Measurements from ENCODE around the gene TICRR.

The TICRR gene

DNA sequence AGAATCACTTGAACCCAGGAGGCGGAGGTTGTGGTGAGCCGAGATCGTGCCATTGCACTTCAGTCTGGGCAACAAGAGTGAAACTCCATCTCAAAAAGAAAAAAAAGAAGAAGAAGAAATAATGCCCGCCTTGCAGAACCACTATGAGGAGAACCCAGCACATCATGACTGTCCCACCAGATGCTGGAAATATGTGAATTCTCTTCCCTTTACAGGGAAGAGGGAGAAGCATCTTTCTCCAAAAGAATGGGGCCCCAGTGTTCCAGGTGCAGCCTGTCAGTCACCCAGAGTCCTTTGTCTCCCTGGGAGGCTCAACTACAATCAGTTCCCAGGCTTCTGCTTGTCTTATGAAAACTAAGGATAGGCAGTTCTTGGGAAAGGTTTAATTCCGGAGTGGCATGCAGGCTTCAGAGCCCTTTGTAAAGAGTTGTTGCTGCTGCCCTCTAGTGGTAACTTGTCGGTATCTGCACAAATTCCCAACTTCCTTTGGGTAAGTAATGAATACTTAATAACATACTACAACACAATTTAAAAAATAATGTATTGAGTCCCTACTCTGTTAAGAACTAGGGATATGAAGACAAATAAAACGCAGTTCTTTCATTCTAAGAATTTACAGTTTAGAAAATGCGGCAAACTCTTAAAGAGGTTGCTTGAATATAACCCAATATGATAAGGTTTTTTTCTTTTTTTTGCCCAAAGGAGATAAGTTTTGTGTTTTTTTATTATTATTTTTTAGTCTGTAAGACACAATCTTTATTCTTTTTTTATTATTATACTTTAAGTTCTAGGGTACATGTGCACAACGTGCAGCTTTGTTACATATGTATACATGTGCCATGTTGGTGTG lies 18.6 kb upstream of the TICRR start:
- TF ChIP-seq, protein P1, sequence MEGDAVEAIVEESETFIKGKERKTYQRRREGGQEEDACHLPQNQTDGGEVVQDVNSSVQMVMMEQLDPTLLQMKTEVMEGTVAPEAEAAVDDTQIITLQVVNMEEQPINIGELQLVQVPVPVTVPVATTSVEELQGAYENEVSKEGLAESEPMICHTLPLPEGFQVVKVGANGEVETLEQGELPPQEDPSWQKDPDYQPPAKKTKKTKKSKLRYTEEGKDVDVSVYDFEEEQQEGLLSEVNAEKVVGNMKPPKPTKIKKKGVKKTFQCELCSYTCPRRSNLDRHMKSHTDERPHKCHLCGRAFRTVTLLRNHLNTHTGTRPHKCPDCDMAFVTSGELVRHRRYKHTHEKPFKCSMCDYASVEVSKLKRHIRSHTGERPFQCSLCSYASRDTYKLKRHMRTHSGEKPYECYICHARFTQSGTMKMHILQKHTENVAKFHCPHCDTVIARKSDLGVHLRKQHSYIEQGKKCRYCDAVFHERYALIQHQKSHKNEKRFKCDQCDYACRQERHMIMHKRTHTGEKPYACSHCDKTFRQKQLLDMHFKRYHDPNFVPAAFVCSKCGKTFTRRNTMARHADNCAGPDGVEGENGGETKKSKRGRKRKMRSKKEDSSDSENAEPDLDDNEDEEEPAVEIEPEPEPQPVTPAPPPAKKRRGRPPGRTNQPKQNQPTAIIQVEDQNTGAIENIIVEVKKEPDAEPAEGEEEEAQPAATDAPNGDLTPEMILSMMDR (IDR thresholded peaks at IDR 0.05): peak; percentile 78

DNA sequence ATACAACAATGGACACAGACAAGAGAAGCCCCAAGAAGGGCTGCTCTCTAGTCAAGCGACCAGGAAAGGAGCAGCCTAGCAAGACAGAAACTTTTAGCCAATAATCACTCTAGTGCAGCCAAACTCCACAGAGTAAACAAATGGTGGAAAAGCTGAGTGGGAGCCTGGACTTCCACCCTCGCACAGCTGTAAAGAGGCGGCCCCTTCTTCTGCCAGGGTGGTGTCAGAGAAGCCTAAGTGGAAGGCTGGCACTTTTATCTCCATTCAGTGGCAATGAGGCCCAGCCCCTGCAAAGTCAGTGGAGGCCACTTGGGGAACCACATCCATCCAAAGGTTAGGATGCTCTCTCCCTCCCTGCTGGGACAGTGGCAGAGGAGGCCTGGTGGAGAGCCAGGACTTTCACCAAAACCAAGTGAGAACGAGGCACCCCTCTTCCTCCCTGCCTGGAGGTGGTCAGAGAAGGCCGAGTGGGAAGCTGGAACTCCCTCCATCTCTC lies 15.5 kb upstream of the TICRR start:
- TF ChIP-seq, protein P1 (IDR thresholded peaks at IDR 0.05): no peak

DNA sequence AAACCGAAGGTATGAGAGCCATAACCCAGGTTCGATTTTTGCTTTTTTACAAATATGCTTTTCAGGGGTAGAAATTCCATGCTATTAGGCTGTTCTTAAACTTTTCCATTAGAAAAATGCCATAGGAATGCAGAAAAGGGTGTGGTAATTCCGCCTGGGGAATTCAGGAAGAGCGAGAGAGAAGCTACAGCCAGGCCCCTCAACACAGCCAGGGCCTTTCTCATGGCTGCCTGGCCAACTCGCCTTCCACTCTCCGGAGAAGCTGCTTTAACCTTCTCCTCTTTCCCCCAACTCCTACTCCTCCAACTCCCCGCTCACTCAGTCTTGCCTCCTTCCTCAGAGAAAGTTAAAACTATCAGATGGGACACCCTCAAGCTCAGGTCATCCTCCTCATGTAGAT lies 9.1 kb upstream of the TICRR start:
- TF ChIP-seq, protein P1 (IDR thresholded peaks at IDR 0.05): no peak

DNA sequence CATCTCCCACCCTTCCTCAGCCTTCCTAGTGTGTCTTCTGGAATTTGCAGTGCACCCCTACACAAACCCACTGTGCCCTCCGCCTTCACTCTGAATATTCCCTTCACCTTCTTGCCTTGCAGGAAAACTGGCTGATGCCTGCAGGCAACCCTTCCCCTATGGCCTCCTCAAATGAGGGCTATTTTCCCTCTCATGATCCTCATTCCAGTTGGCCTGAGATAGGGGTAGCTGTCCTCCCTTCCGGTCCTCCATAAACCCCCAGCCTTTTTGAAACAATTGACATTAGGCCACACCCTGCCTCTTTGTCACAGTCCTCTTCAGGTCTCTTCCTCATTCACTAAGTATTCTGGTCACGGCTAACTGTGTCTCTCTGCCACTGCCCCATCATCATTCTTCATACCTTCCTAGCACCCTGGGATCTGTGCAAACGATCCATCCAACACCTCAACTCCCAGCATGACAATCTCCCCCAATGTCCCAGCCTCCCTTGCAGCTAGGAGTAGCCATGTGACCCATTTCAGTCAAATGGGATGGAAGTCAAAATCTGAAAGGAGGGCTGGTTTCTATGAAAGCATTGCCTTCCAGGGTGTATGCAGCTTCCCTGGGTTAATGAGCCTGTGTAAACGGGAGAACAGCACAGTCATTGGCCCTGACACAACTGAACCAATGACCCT lies 8.5 kb upstream of the TICRR start:
- TF ChIP-seq, protein P1 (IDR thresholded peaks at IDR 0.05): no peak

DNA sequence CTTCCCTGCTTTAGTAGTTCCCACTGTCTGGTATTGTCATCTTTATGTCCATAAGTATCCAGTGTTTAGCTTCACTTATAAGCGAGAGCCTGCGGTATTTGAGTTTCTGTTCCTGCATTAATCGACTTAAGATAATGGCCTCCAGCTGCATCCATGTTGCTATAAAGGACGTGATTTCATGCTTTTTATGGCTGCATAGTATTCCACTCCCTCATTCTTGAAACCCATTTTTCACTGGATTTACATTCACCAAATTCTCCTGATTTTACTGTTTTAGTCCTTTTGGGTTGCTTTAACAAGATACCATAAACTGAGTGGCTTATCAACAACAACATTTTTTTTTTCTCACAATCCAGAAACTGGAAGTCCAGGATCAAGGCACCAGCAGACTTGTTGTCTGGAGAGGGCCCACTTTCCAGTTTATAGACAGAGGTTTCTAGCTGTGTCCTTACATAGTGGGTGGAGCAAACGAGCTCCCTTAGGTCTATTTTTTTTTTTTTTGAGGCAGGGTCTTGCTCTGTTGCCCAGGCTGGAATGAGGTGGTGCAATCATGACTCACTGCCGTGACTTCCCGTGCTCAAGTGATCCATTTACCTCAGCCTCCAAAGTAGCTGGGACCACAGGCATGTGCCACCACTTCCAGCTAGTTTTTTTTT lies 6.1 kb upstream of the TICRR start:
- TF ChIP-seq, protein P1 (IDR thresholded peaks at IDR 0.05): no peak

DNA sequence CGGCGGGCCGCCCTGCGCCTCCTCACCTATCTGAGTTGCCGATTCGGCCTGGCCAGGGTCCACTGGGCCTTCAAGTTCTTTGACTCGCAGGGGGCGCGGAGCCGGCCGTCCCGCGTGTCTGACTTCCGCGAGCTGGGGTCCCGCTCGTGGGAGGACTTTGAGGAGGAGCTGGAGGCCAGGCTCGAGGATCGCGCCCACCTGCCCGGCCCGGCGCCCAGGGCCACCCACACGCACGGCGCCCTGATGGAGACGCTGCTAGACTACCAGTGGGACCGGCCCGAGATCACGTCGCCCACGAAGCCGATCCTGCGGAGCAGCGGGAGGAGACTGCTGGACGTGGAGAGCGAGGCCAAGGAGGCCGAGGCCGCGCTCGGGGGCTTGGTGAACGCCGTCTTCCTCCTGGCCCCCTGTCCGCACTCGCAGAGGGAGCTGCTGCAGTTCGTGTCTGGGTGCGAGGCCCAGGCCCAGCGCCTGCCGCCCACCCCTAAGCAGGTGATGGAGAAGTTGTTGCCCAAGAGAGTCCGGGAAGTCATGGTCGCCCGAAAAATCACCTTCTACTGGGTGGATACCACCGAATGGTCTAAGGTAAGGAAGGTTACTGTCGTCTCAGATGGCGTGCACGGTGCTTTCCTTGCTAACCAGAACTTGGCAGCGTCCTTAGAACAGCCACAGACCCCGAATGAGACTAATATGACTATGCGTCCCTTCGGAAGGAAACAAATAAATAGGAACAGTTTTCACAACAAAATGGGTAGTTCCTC lies 567 bp downstream of the TICRR start:
- TF ChIP-seq, protein P1 (IDR thresholded peaks at IDR 0.05): no peak

DNA sequence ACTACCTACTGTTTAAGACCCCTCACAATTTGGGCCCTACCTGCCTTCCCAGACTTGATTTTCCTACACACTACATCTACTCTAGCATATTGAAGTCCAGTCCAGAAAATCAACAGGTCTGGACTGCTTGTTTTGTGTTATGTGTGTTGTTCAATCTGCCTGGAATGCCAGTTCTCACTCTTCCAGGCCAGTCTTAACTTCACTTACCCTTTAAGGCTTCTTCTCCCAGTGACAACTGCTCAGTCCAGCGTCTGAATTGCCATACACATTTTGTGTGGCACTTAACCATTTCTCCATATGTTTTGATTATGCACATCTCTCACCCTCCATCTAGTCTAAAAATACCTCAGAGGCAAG lies 1.1 kb downstream of the TICRR start:
- TF ChIP-seq, protein P1 (IDR thresholded peaks at IDR 0.05): no peak

Measured in LNCAP (cell line).